ENCODE results near the gene SOCS4. TPM values are rescaled to one million over a fixed set of nuclear protein-coding genes. Genes with fewer than 3 reads are reported as not detected.
"Not testable (repeated sequence)": the region's sequence is repeated elsewhere in the genome, so short reads cannot be mapped to it uniquely, and the experiment has no call there.

Gene SOCS4
- total RNA-seq, 2 donors from 2014 or later: 8.2 to 9.7 TPM

DNA sequence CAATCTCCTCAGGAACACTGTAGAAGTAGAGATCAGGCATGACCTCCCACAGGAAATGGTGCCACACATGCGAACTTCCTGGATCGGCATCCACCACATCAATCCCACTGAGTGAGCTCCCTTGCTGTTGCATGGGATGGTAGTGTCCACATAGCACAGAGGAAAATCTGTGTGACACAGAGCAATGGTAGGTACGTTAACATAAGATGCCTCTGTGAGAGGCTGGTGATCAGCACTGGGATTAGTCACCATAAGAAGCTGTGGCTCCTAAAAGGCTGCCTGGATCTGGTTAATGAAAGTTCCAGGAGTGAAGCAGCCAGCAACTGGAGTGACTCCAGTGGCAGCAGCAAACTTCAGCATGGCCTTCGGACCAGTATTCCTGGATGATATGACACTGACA, 22.0 kb upstream of the SOCS4 start:
- WGBS: 80% methylated on average over 4 of the region's 4 CpGs
- DNase-seq (ENCODE audit: low spot score): no peak
- Histone ChIP-seq H3K27me3 (replicated peaks; ENCODE audit: insufficient read depth) (no peaks in the 10 kb centered on the region), H3K4me3 (no peak overlapping the region), H3K27ac (no peak overlapping the region), H3K9me3 (no peaks in the 10 kb centered on the region), H3K36me3 (no peaks in the 10 kb centered on the region), H3K4me1 (replicated peaks) (no peaks in the 10 kb centered on the region)
- intact Hi-C loops (cut with DNase I): no loop called here
- no peak for TF ChIP-seq POLR2AphosphoS5 (IDR thresholded peaks at IDR 0.05)
- TF ChIP-seq, protein P1, sequence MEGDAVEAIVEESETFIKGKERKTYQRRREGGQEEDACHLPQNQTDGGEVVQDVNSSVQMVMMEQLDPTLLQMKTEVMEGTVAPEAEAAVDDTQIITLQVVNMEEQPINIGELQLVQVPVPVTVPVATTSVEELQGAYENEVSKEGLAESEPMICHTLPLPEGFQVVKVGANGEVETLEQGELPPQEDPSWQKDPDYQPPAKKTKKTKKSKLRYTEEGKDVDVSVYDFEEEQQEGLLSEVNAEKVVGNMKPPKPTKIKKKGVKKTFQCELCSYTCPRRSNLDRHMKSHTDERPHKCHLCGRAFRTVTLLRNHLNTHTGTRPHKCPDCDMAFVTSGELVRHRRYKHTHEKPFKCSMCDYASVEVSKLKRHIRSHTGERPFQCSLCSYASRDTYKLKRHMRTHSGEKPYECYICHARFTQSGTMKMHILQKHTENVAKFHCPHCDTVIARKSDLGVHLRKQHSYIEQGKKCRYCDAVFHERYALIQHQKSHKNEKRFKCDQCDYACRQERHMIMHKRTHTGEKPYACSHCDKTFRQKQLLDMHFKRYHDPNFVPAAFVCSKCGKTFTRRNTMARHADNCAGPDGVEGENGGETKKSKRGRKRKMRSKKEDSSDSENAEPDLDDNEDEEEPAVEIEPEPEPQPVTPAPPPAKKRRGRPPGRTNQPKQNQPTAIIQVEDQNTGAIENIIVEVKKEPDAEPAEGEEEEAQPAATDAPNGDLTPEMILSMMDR (IDR thresholded peaks at IDR 0.05): no peak
- no peak for TF ChIP-seq POLR2A (IDR thresholded peaks at IDR 0.05)

DNA sequence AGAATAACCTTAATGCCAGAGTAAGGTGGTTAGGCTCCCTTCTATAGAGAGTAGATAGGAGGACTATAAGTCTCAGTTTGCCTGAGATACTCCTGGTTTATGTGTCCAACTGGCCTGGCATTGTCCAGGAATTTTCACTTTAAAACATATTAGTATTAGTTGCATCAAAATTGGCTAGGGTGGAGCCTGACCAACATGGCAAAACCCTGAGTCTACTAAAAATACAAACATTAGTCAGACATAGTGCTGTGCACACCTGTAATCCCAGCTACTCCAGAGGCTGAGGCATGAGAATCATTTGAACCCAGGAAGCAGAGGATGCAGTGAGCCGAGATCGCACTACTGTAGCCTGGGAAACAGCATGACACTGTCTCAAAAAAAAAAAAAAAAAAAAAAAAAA, 12.0 kb upstream of the SOCS4 start:
- intact Hi-C loops (cut with DNase I): no loop called here
- Histone ChIP-seq H3K4me1 (replicated peaks) (no peaks in the 10 kb centered on the region), H3K36me3 (no peaks in the 10 kb centered on the region), H3K4me3 (no peak overlapping the region), H3K27me3 (replicated peaks; ENCODE audit: insufficient read depth) (no peaks in the 10 kb centered on the region), H3K9me3 (no peaks in the 10 kb centered on the region), H3K27ac (no peak overlapping the region)
- 93% methylated on average over 2 of the region's 2 CpGs for WGBS
- TF ChIP-seq POLR2AphosphoS5 (IDR thresholded peaks at IDR 0.05) (no peak), POLR2A (IDR thresholded peaks at IDR 0.05) (no peak)
- TF ChIP-seq, protein P1 (IDR thresholded peaks at IDR 0.05): no peak
- no peak for DNase-seq (ENCODE audit: low spot score)

DNA sequence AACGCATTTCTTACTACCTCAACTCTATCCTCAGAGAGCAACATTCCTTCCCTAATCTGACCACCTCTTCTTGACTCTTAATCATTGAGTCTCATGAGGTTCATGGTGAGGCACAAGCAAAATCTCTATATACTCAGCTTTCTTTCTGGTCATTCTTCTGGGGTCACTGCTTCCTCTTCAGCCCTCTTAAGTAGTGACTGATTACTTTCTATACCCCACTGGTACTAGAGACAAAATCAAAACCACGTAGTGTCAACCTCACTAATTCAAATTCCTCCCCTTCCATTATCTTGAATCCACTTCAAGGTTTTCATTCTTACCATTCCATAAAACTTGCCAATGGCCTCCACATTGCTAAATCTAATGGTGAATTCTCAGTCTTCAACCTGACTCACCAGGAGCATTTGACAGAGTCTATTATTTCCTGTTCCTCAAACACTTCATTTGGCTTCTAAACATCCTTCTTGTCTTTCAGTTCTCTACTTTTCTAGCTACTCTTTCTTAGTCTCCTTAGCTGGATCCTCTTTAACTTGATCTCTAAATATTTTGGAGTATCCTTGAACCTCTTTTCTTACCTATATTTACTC, 7.0 kb upstream of the SOCS4 start:
- H3K4me3 ChIP-seq: no peak overlapping the region
- no peak for TF ChIP-seq POLR2A (IDR thresholded peaks at IDR 0.05)
- no peak for TF ChIP-seq POLR2AphosphoS5 (IDR thresholded peaks at IDR 0.05)
- TF ChIP-seq, protein P1 (IDR thresholded peaks at IDR 0.05): no peak
- no peaks in the 10 kb centered on the region for H3K9me3 ChIP-seq

DNA sequence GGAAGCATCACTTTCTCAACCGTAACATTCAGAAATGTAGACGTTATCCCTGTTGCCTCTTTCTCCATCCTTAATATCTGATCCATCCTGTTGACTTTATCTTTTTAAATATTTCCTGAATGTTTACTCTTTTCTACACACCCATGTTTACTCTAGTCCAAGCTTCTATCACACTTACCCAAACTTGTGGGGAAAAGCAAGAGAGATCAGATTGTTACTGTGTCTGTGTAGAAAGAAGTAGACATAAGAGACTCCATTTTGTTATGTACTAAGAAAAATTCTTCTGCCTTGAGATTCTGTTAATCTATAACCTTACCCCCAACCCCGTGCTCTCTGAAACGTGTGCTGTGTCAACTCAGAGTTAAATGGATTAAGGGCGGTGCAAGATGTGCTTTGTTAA, 2.7 kb upstream of the SOCS4 start:
- H3K4me1 ChIP-seq (replicated peaks): not testable (repeated sequence)

More for the DNA sequence above, 7.0 kb upstream of the SOCS4 start:
- Histone ChIP-seq H3K4me1 (replicated peaks) (no peaks in the 10 kb centered on the region), H3K27me3 (replicated peaks; ENCODE audit: insufficient read depth) (no peaks in the 10 kb centered on the region), H3K36me3 (no peaks in the 10 kb centered on the region), H3K27ac (no peak overlapping the region)
- no peak for DNase-seq (ENCODE audit: low spot score)
- intact Hi-C loops (cut with DNase I): no loop called here
- WGBS: 97% methylated on average over 2 of the region's 2 CpGs

DNA sequence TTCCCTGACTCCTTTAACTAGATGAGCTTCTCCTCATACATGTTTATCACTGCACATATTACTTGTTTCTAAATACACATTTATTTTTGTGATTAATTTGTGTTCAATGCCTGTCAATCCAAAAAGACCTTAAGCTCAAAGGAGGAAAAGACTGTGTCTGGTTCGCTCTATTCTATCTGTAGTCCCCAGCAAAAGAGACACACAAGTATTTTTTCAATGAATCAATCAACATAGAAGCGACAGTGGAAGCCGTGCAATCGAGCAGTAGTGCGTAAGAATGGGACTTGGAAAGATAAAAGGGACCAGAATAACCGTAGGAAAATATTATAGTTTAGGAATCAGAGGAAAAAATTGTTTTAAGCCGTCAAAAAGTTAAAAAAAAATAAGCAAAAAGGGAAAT, 1.1 kb upstream of the SOCS4 start:
- H3K4me1 ChIP-seq (replicated peaks): no peaks in the 10 kb centered on the region
- H3K36me3 ChIP-seq: no peaks in the 10 kb centered on the region
- DNase-seq (ENCODE audit: low spot score): no peak
- TF ChIP-seq POLR2A (IDR thresholded peaks at IDR 0.05): no peak
- TF ChIP-seq, protein P1 (IDR thresholded peaks at IDR 0.05): no peak
- no peak for TF ChIP-seq POLR2AphosphoS5 (IDR thresholded peaks at IDR 0.05)
- no peaks in the 10 kb centered on the region for H3K9me3 ChIP-seq
- intact Hi-C loops (cut with DNase I): loop anchor here (2.0 kb wide), 1 partner anchor 25 kb away; the partner anchor contains the start of gene MAPK1IP1L
- H3K27me3 ChIP-seq (replicated peaks; ENCODE audit: insufficient read depth): no peaks in the 10 kb centered on the region
- H3K4me3 ChIP-seq: peak overlapping the region in 1 of 2 donors; percentile 74
- H3K27ac ChIP-seq: no peak overlapping the region
- WGBS: 20% methylated on average over 7 of the region's 7 CpGs

More for the DNA sequence above, 2.7 kb upstream of the SOCS4 start:
- H3K4me3 ChIP-seq; intact Hi-C loops (cut with DNase I); DNase-seq (ENCODE audit: low spot score); H3K27me3 ChIP-seq (replicated peaks; ENCODE audit: insufficient read depth); H3K36me3 ChIP-seq; H3K27ac ChIP-seq; H3K9me3 ChIP-seq: not testable (repeated sequence)
- 48% methylated on average over 4 of the region's 5 CpGs for WGBS

All from prostate gland (tissue), 2 donors.